ENCODE measurements around the gene TCN1.

Gene TCN1

GRCh38 chr11:59810189-59810910 lies 55.9 kb downstream of the TCN1 start, which contains the start of gene MRPL16:
TSS of gene MRPL16 (minus strand) at chr11:59810778. CDS start at chr11:59810658, 120 bp downstream.
- Histone ChIP-seq H3K4me2 (ENCODE audit: low read length) (peak within 1 kb of the TSS; percentile 68), H4K20me1 (ENCODE audit: insufficient read depth, low read length) (no peaks in the 10 kb centered on the region), H3K27ac (ENCODE audit: low read length) (peak within 1 kb of the TSS; percentile 49), H3K79me2 (ENCODE audit: low read length) (peaks cover 14% of the 10 kb centered on the region), H3K9me3 (ENCODE audit: insufficient read depth, low read length) (no peaks in the 10 kb centered on the region), H2AFZ (ENCODE audit: low read depth, low read length) (peak within 1 kb of the TSS; percentile 97), H3K36me3 (replicated peaks; ENCODE audit: low read depth, low read length) (peaks cover 13% of the 10 kb centered on the region), H3K27me3 (ENCODE audit: low read depth, low read length) (no peaks in the 10 kb centered on the region), H3K9ac (ENCODE audit: low read length) (peak within 1 kb of the TSS; percentile 84), H3K4me1 (ENCODE audit: low read length) (peaks cover 9% of the 10 kb centered on the region), H3K4me3 (ENCODE audit: low read length) (peak within 1 kb of the TSS; percentile 96)
- TF ChIP-seq, protein P1, sequence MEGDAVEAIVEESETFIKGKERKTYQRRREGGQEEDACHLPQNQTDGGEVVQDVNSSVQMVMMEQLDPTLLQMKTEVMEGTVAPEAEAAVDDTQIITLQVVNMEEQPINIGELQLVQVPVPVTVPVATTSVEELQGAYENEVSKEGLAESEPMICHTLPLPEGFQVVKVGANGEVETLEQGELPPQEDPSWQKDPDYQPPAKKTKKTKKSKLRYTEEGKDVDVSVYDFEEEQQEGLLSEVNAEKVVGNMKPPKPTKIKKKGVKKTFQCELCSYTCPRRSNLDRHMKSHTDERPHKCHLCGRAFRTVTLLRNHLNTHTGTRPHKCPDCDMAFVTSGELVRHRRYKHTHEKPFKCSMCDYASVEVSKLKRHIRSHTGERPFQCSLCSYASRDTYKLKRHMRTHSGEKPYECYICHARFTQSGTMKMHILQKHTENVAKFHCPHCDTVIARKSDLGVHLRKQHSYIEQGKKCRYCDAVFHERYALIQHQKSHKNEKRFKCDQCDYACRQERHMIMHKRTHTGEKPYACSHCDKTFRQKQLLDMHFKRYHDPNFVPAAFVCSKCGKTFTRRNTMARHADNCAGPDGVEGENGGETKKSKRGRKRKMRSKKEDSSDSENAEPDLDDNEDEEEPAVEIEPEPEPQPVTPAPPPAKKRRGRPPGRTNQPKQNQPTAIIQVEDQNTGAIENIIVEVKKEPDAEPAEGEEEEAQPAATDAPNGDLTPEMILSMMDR (IDR thresholded peaks at IDR 0.05; ENCODE audit: low read depth, low read length), result 0 out of 2 replicates have a peak, but pooled peaks have one; percentile 22
- no peak for TF ChIP-seq EZH2phosphoT487 (IDR thresholded peaks at IDR 0.05; ENCODE audit: low read depth)

GRCh38 chr11:59807047-59807610 lies 59.2 kb downstream of the TCN1 start:
- H4K20me1 ChIP-seq (ENCODE audit: insufficient read depth, low read length), result no peaks in the 10 kb centered on the region
- H3K9ac ChIP-seq (ENCODE audit: low read length), result no peak overlapping the region
- H2AFZ ChIP-seq (ENCODE audit: low read depth, low read length), result no peak overlapping the region
- no peaks in the 10 kb centered on the region for H3K27me3 ChIP-seq (ENCODE audit: low read depth, low read length)
- no peak overlapping the region for H3K4me2 ChIP-seq (ENCODE audit: low read length)
- H3K4me1 ChIP-seq (ENCODE audit: low read length), result peaks cover 9% of the 10 kb centered on the region
- no peak overlapping the region for H3K4me3 ChIP-seq (ENCODE audit: low read length)
- H3K79me2 ChIP-seq (ENCODE audit: low read length), result peaks cover 14% of the 10 kb centered on the region
- peaks cover 21% of the 10 kb centered on the region for H3K36me3 ChIP-seq (replicated peaks; ENCODE audit: low read depth, low read length)
- TF ChIP-seq EZH2phosphoT487 (IDR thresholded peaks at IDR 0.05; ENCODE audit: low read depth), result no peak
- TF ChIP-seq, protein P1 (IDR thresholded peaks at IDR 0.05; ENCODE audit: low read depth, low read length), result no peak
- no peak overlapping the region for H3K27ac ChIP-seq (ENCODE audit: low read length)
- H3K9me3 ChIP-seq (ENCODE audit: insufficient read depth, low read length), result no peaks in the 10 kb centered on the region

DNA sequence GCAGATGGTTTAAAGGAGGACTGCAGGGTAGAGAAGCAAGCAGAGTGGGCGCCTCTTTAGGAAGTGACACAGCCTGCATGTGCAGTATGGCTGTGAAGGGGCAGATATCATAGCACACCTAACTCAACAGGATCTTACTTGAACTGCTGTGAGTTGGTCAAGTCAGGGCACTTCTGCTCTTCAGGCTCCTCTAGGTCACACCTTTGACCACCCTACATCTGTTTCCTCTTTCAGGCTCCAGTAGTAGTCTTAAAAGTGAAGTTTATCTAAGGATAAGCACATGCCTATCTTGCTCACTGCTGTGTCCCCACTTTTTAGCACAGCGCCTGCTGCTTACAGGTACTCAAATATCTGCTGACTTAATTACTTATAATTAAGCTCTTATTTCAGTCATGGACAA lies 62.2 kb downstream of the TCN1 start:
- Histone ChIP-seq H3K27ac (ENCODE audit: low read length) (no peak overlapping the region), H3K4me2 (ENCODE audit: low read length) (no peak overlapping the region), H3K36me3 (replicated peaks; ENCODE audit: low read depth, low read length) (peaks cover 21% of the 10 kb centered on the region), H3K4me3 (ENCODE audit: low read length) (no peak overlapping the region), H3K9me3 (ENCODE audit: insufficient read depth, low read length) (no peaks in the 10 kb centered on the region), H4K20me1 (ENCODE audit: insufficient read depth, low read length) (no peaks in the 10 kb centered on the region), H3K27me3 (ENCODE audit: low read depth, low read length) (no peaks in the 10 kb centered on the region), H3K9ac (ENCODE audit: low read length) (no peak overlapping the region), H3K4me1 (ENCODE audit: low read length) (no peaks in the 10 kb centered on the region), H2AFZ (ENCODE audit: low read depth, low read length) (no peak overlapping the region), H3K79me2 (ENCODE audit: low read length) (no peaks in the 10 kb centered on the region)
- TF ChIP-seq, protein P1 (IDR thresholded peaks at IDR 0.05; ENCODE audit: low read depth, low read length), result no peak
- TF ChIP-seq EZH2phosphoT487 (IDR thresholded peaks at IDR 0.05; ENCODE audit: low read depth), result no peak

Measured in OCI-LY3 (cell line).